GM12801 (cell line): ENCODE data around the gene CFAP97D1.

Source experiments
- TF ChIP-seq, protein P1 (sequence below): IDR thresholded peaks from one replicate; pipeline ENCODE4 v1.5.1; 2011; ENCODE audit warnings: control low read depth; ENCODE audit not compliant: insufficient read length; ENCODE audit errors: extremely low read depth

CFAP97D1 gene

DNA sequence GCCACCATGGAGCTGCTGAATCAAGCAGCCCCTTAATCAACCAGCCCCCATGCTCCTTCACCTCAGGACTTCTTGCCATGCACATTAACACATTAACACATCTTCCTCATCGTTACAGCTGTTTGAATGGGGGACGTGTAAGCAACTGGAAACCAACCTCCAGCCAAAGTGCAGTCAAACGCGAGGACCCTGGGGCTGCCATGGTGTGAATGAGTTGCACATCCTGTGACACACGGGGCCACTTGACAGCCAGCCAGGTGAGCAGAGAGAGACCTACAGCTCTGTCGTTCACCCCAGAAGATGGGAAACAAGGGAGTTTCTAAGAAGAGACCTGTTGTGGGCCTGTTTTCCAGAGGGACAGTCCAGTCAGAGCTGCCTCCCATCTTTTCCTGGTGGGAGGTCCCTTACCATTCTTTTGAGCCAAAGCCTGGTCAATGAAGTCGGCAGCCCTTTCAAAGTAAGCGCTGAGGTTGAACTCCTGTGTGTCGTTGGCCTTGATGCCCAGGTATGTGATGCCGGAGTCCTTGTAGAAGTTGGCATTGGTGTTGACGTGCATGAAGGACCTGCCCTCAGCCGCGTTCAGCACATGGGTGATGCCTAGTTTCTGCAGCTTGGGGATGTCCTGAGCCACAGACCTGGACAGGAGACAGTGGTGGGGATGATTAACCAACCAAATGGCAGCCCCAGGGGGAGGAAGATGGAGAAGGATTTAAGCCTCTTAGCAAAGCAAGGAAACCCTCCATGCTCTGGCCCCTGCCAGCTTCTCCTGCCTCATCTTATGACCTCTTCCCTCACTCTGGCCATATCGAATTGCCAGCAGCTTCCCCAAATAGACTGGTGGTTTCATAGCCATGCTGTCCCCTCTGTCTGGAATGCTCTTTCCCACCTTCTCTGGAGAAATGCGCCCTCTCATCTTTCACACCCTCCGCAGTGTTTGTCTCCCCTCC is 5.7 kb upstream of the CFAP97D1 start:
- TF ChIP-seq, protein P1, sequence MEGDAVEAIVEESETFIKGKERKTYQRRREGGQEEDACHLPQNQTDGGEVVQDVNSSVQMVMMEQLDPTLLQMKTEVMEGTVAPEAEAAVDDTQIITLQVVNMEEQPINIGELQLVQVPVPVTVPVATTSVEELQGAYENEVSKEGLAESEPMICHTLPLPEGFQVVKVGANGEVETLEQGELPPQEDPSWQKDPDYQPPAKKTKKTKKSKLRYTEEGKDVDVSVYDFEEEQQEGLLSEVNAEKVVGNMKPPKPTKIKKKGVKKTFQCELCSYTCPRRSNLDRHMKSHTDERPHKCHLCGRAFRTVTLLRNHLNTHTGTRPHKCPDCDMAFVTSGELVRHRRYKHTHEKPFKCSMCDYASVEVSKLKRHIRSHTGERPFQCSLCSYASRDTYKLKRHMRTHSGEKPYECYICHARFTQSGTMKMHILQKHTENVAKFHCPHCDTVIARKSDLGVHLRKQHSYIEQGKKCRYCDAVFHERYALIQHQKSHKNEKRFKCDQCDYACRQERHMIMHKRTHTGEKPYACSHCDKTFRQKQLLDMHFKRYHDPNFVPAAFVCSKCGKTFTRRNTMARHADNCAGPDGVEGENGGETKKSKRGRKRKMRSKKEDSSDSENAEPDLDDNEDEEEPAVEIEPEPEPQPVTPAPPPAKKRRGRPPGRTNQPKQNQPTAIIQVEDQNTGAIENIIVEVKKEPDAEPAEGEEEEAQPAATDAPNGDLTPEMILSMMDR, result no peak

DNA sequence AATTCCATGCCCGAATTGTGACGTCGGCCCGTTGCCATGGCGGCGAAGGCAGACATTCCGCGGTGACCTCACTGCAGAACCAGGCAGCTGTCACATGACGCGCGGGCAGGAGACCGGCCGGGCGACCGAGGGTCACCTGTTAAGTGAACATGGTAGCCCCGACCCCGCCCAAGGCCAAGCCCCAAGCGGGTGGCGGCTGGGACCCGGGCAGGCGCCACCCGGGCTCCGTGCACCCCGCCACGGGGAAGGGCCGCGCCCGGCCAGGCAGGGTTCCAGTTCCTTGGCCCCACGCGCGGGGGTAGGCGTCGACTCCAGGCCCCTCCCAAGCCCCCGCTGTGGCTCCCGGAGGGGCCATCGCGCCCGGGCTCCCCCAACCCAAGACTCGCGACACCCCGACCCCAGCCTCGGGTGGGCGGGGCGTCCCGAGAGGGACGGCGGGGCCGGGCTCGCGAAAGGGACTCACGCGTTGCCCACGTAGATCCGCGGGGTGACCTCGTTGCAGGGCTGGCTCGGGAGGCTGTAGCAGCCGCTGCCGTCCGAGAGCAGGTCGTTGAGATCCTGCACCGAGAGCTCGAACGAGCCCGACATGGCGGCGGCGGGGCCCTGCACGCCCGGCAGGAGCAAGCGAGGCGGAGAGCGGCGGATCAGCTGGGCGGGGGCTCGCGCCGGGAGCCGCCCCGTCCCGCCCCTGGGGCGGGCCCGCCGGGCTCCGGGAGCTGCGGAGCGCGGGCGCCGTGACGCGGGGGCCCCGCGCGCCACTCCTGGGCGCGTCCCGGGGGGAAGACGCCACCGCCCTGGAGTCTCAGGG is 1.7 kb upstream of the CFAP97D1 start, which contains the start of gene DUSP3:
Gene DUSP3, minus strand, starts transcription at position 641 of the 808 bp plus-strand sequence. Its CDS starts 53 bp downstream, at position 588.
- TF ChIP-seq, protein P1, result no peak

DNA sequence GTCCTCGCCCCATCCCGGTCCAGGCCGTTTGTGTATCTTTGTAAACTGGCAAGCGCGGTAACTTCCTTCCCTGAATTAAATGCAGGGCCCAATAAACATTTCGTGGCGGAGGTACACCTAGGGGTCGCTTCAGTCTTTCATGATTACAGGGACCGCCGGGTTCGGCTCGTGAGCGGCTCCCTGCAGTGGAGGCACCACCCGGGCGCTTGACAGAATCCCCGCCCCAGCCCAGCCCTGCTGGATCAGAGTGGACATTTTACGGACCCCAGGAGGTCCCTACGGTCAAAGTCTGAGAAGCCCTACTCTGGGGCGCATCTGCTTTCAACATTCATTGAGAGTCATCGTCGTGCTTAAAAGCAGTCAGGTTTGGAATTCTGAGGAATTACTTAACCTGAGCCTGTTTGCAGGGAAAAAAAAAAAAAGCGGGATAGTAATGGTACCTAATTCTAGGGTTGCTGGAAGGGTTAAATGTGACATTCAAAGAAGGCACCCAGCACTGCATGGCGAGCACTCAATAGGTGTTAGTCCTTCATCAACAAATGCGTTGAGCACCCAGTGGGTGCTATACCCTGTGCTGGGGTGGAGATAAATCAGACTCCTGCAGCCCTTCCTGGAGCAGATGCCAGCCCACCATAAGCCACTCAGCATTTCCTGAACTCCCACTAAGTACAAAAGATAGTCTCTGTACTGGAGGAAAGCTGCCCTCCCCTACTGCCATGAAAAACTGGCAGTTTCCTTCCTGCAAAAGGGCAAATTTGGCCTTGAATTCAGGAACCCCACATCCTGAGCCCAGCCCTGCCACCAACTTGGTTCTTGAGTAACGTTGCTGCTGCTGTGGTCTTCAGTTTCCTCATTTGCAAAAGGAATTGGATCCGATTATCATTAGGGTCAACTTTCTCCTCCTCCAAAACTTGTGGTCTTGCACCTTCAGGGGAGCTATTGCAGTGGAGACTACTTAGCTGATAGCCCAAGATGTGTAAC is 800 bp upstream of the CFAP97D1 start:
- TF ChIP-seq, protein P1, result no peak

DNA sequence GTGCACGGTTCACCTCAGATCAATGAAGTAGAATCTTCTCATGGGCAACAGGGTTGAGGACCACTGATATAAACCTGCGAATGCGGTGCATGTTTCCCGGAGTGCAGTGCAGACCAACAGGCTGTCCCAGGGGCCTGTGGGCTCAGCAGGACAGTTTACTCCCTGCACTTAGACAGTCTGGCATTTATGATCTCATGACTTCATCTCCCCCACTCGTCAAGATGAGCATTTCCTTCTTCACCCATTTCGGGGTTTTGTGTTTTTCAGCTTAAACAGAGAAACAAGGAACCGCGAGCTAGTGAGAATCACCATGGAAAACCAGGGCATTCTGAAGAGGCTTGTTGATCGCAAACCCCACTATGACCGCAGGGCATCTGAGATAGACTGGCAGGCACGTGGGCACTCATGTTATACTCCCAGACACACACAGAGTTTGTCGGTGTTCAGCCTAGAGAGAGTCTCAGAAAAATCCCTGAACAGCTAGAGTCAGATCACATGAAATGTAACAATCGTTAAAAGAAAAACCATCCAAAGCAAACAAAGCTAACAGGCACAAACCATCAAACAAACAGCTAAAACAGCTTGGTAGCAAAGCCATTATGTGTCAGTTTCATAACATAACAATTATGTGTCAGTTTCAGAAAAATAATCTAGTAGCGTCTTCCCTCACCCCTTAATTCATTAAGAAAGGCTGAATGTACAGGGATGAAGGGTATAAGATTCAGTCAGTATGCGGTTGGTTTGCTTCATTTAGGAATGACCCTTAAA is 2.9 kb downstream of the CFAP97D1 start:
- TF ChIP-seq, protein P1, result no peak

DNA sequence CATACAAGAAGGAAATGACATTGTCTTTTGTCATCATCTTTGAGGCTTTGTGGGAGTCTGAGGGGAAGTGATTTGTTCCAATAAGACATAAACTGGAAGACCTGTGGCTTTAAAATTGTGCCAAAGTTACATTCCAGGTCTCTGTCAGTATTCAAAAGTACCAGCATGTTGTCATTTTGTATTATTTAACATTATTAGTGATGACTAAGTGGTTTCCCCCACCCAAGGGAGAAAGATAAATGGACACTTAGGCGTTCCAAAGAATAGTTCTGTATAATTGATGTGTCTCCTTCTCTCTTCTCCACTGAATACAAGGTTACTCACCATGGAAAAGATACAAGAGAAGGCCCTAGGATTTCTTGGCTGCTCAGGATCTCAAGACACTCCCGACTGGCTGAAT is 3.8 kb downstream of the CFAP97D1 start:
- TF ChIP-seq, protein P1, result no peak

DNA sequence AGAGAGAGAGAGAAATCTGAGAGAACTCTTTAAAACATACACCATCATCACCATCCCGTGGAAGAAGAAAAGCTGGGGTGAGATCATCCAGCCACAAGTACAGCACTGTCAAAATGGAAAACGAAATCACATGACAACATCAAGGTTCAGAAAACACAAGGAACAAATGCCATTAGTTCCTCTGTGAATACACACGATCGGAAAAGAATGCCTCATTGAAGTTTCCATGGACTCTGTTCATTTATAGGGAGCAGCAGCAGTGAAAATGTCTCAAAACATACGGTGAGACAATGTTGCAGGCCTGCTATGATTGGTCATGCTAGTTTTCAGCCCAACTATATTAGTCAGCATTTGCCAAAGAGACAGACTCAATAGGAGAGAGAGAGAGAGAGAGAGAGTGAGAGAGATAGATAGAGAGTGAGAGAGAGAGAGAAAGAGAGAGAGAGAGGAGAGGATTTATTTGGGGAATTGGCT is 4.4 kb downstream of the CFAP97D1 start:
- TF ChIP-seq, protein P1, result no peak
